GM10847 (cell line): ENCODE measurements around the gene LYRM4.

Experiments used
- POLR2A ChIP-seq: IDR thresholded peaks from 2 replicates; pipeline ENCODE4 v1.6.1; 2011; ENCODE audit not compliant: insufficient read length; ENCODE audit errors: extremely low read depth

The LYRM4 gene

GRCh38 chr6:5141046-5141445, 119.7 kb downstream of the LYRM4 start:
- TF ChIP-seq POLR2A: no peak

DNA sequence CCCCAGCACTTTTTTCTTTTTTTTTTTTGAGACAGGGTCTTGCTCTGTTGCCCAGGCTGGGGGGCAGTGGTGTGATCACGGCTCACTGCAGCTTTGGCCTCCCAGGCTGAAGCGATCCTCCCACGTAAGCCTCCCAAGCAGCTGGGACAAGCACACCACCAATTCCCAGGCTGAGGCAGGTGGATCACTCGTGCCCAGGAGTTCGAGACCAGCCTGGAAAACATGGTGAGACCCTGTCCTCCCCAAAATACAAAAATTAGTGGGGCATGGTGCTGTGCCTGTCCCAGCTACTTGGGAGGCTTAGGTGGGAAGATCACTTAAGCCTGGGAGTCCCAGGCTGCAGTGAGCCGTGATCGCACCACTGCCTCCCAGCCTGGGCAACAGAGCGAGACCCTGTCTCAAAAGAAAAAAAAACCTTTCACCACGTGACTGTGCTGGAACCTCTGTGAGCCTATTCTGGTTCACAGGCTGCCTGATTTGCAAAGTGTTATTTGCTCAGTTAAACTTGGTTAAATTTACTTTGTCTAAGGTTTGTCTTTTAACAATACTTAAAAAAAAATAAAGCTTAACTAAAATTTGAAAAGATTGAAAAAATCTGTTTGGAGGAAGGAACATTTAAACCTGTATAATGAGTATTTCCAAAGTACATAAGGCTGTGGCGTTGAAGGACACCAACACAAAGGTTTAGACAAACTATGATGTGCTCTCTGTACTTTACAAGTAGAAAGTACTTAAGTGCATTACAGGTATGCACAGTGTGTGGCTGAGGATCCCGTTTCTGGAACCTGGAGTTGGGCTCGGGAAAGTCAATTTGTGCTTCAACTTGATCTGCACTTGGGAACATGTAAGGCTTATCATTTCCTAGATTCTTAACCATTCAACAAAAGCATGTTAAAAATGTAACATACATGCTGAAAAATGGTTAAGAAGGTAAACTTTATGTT, 120.7 kb downstream of the LYRM4 start:
- no peak for TF ChIP-seq POLR2A

- no peak for TF ChIP-seq POLR2A
Measured at GRCh38 chr6:5138995-5139827, 121.5 kb downstream of the LYRM4 start.

- TF ChIP-seq POLR2A: no peak
Measured at GRCh38 chr6:5136851-5137250, 123.9 kb downstream of the LYRM4 start.

GRCh38 chr6:5135788-5136376, 124.9 kb downstream of the LYRM4 start:
- no peak for TF ChIP-seq POLR2A

DNA sequence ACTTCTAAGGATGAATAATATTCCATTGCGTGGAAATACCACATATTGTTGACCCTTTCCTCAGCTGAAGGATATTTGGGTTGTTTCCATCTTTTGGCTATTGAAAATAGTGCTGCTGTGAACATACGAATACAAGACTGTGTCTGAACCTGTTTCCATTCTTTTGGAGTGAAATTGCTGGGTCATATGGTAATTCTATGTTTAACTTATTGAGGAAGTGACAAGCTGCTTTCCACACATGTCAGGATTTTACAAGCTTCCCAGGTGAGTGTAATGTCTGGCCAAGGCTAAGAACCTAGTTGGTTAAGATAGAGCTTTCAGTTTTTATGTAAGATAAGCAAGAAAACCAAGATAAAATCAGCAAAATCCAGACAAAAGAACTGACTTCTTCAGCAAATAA, 126.8 kb downstream of the LYRM4 start:
- no peak for TF ChIP-seq POLR2A

DNA sequence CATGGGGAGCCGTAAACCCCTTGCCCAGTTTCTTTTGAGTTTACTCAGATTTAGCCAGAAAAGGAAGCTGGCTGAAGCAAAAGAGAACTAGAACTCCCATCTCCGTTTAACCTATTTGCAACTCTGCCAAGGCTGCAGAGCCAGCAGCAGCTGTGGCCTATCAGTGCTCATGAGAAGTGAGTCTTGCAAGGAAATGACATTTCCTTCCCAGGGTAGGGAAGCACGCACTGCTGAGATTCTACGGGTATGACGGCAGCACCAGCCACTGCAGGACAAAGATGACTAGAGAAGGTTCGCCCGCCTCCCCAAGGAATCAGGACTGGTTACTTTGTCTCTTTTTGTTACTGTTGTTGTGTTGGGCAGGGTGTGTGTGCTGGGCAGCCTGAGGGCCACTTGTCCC, 128.0 kb downstream of the LYRM4 start:
- TF ChIP-seq POLR2A: no peak

DNA sequence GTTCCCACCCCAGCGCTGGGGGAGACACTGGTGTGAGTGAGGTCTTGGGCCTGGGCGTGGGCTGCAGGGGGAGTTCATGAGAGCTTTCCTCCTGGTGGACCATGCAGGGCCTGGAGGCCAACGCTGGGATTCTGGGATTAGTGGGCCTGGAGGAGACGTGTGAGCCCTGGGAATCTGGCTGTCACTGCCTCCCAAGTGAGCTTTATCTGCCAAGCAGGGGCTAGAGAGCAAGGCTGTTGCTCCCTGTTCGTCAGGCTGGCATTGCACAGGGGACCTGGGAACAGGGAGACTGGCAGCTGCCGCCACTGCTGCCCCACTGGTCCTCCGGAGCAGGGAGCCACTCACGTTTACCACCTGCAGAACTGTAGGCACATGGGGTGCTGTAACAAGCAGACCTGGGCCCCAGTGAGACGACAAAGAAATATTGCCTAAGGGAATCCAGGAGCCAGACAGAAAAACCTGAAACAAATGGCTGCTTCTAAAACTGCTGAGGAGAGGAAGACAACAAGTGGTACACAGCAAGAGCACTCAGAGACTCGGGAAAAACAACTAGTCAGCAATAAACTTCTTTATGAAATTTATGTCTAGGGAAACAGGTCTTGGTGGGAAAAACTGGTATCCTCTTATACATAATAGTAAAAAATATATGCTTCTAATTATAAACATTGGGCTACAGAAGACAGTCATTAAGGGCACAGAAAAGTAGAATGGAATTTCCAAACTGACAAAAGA, 130.4 kb downstream of the LYRM4 start:
- TF ChIP-seq POLR2A: no peak

- TF ChIP-seq POLR2A: no peak
Measured at GRCh38 chr6:5128351-5128750, 132.4 kb downstream of the LYRM4 start.

DNA sequence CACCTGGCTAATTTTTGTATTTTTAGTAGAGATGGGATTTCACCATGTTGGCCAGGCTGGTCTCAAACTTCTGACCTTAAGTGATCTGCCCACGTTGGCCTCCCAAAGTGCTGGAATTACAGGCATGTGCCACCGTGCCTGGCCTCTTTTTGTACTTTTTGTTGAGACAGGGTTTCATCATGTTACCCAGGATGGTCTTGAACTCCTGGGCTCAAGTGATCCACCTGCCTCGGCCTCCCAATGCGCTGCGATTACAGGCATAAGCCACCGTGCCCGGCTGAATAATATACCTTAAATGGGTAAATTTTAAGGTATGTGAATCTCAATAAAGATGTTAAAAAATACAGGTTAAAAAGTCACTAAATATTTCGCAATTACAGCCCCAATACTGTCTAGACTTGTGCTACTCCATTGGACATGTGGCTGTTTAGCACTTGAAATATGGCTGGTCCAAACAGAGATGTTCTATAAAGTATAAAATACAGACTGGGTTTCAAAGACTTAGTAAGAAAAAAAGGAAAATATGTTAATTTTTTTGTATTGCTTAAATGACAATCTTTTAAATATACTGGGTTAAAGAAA, 133.6 kb downstream of the LYRM4 start:
- no peak for TF ChIP-seq POLR2A

DNA sequence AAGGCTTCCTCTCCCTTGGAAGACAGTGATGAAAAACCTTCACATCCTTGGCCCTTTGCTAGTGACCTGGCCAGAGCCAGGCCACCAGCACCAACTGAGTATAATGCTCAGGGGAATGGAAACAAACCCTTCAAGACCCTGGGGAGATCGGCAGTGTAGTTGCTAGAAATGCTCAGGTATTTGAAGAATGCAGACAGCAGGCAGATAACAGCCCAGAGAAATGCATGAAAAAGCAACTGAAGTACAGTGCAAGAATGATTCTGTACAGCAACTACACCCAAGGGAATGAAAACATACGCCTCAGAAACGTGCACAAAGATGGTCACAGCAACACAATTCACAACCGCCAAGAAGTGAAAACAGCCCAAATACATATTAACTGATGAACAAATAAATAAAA, 134.5 kb downstream of the LYRM4 start:
- no peak for TF ChIP-seq POLR2A

DNA sequence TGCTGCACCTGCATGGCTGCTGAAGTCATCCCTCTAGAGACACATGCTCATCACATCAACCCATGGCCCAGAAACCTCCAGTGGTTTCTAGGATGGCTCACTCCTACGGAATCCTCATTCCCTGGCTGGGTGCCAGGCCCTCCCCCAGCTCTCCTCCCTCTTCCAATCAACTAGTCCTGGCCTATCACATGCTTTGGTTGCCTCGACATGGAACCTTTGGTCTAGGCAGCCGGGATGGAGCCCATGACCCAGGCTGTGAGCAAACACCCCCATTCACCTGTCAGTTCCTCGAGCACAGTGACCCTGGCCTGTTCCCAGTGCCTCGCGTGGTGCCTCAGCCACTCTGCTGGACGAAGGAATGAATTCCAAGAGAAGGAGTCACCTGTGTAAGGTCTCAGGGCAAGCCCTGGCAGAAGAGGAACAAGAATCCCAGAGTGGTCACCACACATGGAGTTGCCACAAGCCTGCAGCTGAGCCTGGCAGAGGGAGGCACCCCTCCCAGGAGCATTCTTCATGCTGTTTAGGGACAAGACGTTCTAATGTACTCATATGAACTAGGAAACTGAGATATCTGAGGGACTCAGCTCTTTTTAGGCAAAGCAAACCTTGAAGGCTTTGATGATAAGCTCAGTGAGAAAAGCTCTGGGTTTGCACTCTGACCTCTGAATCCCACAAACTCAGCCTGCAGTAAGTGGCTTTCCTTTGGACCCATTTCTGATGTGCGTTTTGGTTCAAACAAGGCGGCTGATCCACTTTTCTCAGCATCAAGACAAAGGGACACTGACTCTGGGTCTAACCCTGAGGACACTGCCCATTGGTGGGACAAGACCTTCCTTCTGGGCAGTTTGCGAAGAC, 135.4 kb downstream of the LYRM4 start:
- TF ChIP-seq POLR2A: no peak

- no peak for TF ChIP-seq POLR2A
Measured at GRCh38 chr6:5124526-5124925, 136.2 kb downstream of the LYRM4 start.

- no peak for TF ChIP-seq POLR2A
Measured at GRCh38 chr6:5123296-5124143, 137.2 kb downstream of the LYRM4 start.
